ENCODE data around the gene CENPU. TPM values are rescaled to one million over a fixed set of nuclear protein-coding genes. Genes with fewer than 3 reads are reported as not detected.

The CENPU gene
- total and polyA plus RNA-seq, 2 experiments from 2014 or later: 88.3 to 186 TPM

DNA sequence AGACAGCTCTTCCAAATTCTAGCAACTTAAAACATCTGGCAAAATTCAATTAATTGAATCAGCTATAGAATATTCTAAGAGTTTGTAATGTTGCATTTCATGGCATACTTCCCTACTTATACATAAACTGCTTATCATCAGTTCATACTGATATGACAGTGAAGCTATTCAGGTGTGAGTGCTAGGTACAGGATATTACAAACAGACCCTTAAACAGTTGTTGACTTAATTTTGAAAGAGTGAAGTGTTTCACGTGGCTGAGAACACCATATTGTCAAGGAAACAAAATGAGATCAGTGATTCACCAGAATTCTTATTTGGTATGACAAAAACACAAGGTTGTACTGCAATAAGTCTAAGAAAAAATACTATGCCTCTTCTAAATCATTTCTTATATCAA lies 27.4 kb downstream of the CENPU start:
- TF ChIP-seq STAT1 (IDR thresholded peaks at IDR 0.05; ENCODE audit: unreplicated experiment) (no peak), ZNF114 (CRISPR knock-in tag; IDR thresholded peaks at IDR 0.05) (no peak), NANOG (IDR thresholded peaks at IDR 0.05; ENCODE audit: borderline replicate concordance) (no peak), POLR2AphosphoS5 (IDR thresholded peaks at IDR 0.05; ENCODE audit: low read depth) (no peak), ZNF331 (CRISPR knock-in tag; IDR thresholded peaks at IDR 0.05; ENCODE audit: low read depth) (no peak), EZH2 (IDR thresholded peaks at IDR 0.05; ENCODE audit: low read depth, unreplicated experiment) (no peak), EZH2phosphoT487 (IDR thresholded peaks at IDR 0.05; ENCODE audit: unreplicated experiment) (no peak), JUNB (IDR thresholded peaks at IDR 0.05; ENCODE audit: unreplicated experiment) (no peak), CREB1 (CRISPR knock-in tag; IDR thresholded peaks at IDR 0.05; ENCODE audit: low read depth) (no peak)
- TF ChIP-seq, protein P1, sequence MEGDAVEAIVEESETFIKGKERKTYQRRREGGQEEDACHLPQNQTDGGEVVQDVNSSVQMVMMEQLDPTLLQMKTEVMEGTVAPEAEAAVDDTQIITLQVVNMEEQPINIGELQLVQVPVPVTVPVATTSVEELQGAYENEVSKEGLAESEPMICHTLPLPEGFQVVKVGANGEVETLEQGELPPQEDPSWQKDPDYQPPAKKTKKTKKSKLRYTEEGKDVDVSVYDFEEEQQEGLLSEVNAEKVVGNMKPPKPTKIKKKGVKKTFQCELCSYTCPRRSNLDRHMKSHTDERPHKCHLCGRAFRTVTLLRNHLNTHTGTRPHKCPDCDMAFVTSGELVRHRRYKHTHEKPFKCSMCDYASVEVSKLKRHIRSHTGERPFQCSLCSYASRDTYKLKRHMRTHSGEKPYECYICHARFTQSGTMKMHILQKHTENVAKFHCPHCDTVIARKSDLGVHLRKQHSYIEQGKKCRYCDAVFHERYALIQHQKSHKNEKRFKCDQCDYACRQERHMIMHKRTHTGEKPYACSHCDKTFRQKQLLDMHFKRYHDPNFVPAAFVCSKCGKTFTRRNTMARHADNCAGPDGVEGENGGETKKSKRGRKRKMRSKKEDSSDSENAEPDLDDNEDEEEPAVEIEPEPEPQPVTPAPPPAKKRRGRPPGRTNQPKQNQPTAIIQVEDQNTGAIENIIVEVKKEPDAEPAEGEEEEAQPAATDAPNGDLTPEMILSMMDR (conservative IDR thresholded peaks at IDR 0.05; ENCODE audit: low read depth in 2 of 2): no peak
- TF ChIP-seq, protein P2, sequence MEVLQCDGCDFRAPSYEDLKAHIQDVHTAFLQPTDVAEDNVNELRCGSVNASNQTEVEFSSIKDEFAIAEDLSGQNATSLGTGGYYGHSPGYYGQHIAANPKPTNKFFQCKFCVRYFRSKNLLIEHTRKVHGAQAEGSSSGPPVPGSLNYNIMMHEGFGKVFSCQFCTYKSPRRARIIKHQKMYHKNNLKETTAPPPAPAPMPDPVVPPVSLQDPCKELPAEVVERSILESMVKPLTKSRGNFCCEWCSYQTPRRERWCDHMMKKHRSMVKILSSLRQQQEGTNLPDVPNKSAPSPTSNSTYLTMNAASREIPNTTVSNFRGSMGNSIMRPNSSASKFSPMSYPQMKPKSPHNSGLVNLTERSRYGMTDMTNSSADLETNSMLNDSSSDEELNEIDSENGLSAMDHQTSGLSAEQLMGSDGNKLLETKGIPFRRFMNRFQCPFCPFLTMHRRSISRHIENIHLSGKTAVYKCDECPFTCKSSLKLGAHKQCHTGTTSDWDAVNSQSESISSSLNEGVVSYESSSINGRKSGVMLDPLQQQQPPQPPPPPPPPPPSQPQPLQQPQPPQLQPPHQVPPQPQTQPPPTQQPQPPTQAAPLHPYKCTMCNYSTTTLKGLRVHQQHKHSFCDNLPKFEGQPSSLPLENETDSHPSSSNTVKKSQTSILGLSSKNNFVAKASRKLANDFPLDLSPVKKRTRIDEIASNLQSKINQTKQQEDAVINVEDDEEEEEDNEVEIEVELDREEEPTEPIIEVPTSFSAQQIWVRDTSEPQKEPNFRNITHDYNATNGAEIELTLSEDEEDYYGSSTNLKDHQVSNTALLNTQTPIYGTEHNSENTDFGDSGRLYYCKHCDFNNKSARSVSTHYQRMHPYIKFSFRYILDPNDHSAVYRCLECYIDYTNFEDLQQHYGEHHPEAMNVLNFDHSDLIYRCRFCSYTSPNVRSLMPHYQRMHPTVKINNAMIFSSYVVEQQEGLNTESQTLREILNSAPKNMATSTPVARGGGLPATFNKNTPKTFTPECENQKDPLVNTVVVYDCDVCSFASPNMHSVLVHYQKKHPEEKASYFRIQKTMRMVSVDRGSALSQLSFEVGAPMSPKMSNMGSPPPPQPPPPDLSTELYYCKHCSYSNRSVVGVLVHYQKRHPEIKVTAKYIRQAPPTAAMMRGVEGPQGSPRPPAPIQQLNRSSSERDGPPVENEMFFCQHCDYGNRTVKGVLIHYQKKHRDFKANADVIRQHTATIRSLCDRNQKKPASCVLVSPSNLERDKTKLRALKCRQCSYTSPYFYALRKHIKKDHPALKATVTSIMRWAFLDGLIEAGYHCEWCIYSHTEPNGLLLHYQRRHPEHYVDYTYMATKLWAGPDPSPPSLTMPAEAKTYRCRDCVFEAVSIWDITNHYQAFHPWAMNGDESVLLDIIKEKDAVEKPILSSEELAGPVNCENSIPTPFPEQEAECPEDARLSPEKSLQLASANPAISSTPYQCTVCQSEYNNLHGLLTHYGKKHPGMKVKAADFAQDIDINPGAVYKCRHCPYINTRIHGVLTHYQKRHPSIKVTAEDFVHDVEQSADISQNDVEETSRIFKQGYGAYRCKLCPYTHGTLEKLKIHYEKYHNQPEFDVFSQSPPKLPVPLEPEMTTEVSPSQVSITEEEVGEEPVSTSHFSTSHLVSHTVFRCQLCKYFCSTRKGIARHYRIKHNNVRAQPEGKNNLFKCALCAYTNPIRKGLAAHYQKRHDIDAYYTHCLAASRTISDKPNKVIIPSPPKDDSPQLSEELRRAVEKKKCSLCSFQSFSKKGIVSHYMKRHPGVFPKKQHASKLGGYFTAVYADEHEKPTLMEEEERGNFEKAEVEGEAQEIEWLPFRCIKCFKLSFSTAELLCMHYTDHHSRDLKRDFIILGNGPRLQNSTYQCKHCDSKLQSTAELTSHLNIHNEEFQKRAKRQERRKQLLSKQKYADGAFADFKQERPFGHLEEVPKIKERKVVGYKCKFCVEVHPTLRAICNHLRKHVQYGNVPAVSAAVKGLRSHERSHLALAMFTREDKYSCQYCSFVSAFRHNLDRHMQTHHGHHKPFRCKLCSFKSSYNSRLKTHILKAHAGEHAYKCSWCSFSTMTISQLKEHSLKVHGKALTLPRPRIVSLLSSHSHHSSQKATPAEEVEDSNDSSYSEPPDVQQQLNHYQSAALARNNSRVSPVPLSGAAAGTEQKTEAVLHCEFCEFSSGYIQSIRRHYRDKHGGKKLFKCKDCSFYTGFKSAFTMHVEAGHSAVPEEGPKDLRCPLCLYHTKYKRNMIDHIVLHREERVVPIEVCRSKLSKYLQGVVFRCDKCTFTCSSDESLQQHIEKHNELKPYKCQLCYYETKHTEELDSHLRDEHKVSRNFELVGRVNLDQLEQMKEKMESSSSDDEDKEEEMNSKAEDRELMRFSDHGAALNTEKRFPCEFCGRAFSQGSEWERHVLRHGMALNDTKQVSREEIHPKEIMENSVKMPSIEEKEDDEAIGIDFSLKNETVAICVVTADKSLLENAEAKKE (CRISPR knock-in tag; IDR thresholded peaks at IDR 0.05): no peak
- TF ChIP-seq, protein P3, sequence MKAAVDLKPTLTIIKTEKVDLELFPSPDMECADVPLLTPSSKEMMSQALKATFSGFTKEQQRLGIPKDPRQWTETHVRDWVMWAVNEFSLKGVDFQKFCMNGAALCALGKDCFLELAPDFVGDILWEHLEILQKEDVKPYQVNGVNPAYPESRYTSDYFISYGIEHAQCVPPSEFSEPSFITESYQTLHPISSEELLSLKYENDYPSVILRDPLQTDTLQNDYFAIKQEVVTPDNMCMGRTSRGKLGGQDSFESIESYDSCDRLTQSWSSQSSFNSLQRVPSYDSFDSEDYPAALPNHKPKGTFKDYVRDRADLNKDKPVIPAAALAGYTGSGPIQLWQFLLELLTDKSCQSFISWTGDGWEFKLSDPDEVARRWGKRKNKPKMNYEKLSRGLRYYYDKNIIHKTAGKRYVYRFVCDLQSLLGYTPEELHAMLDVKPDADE (IDR thresholded peaks at IDR 0.05): no peak
- TF ChIP-seq, protein P4, sequence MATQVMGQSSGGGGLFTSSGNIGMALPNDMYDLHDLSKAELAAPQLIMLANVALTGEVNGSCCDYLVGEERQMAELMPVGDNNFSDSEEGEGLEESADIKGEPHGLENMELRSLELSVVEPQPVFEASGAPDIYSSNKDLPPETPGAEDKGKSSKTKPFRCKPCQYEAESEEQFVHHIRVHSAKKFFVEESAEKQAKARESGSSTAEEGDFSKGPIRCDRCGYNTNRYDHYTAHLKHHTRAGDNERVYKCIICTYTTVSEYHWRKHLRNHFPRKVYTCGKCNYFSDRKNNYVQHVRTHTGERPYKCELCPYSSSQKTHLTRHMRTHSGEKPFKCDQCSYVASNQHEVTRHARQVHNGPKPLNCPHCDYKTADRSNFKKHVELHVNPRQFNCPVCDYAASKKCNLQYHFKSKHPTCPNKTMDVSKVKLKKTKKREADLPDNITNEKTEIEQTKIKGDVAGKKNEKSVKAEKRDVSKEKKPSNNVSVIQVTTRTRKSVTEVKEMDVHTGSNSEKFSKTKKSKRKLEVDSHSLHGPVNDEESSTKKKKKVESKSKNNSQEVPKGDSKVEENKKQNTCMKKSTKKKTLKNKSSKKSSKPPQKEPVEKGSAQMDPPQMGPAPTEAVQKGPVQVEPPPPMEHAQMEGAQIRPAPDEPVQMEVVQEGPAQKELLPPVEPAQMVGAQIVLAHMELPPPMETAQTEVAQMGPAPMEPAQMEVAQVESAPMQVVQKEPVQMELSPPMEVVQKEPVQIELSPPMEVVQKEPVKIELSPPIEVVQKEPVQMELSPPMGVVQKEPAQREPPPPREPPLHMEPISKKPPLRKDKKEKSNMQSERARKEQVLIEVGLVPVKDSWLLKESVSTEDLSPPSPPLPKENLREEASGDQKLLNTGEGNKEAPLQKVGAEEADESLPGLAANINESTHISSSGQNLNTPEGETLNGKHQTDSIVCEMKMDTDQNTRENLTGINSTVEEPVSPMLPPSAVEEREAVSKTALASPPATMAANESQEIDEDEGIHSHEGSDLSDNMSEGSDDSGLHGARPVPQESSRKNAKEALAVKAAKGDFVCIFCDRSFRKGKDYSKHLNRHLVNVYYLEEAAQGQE (IDR thresholded peaks at IDR 0.05; ENCODE audit: unreplicated experiment): no peak
- H3K27me3 Mint-ChIP-seq (ENCODE audit: insufficient read depth, low read depth, poor library complexity): peaks cover 4% of the 10 kb centered on the region
- Histone ChIP-seq H3K4me1 (ENCODE audit: insufficient read depth) (no peaks in the 10 kb centered on the region), H3K27ac (ENCODE audit: low read depth) (no peak overlapping the region), H3K27me3 (ENCODE audit: insufficient read depth) (no peaks in the 10 kb centered on the region), H3K4me3 (no peak overlapping the region), H3K9me2 (ENCODE audit: insufficient read depth) (no peaks in the 10 kb centered on the region), H3F3A (replicated peaks; ENCODE audit: low read depth) (no peaks in the 10 kb centered on the region), H4K20me1 (replicated peaks; ENCODE audit: insufficient read depth) (peaks cover 18% of the 10 kb centered on the region), H2AFZ (no peak overlapping the region), H3K79me2 (replicated peaks; ENCODE audit: insufficient read depth) (peaks cover 11% of the 10 kb centered on the region), H3K4me2 (no peak overlapping the region), H3K36me3 (ENCODE audit: insufficient read depth) (peaks cover 48% of the 10 kb centered on the region)
- DNase-seq (ENCODE audit: low spot score) (no peak), ATAC-seq (no peak)
- no peaks in the 10 kb centered on the region for H3K4me1 Mint-ChIP-seq
- H3K4me3 Mint-ChIP-seq: no peak overlapping the region
- 0 out of 2 replicates have a peak overlapping the region, but pooled peaks have one; percentile 45 for H3K27ac Mint-ChIP-seq
- H3K9me3 Mint-ChIP-seq: no peaks in the 10 kb centered on the region
- peaks cover 80% of the 10 kb centered on the region for H3K36me3 Mint-ChIP-seq (ENCODE audit: low read depth)

All from GM23338 (cell line).